A549 treated with AZD9567 at 1 μM for 4 hours (cell line): ENCODE results near the gene ZYG11A. TPM values are rescaled to one million over a fixed set of nuclear protein-coding genes. Genes with fewer than 3 reads are reported as not detected.

ENCODE experiments used
- total RNA-seq: library from RNA; stranded (reverse); fragments of 200-300 nt; extraction: Qiagen RNA extraction; gene quantifications from 5 replicates; pipeline ENCODE4 v1.2.3, GENCODE V29; 2022; ENCODE audit not compliant: insufficient read depth

ZYG11A gene
- total RNA-seq, result 1.6 to 2.7 TPM (median 2.5 TPM) in 5 replicates

GRCh38 chr1:52842643-52843310 lies at the start of gene ZYG11A:
ZYG11A (plus strand) TSS chr1:52842760; CDS start chr1:52842884, 124 bp downstream.

DNA sequence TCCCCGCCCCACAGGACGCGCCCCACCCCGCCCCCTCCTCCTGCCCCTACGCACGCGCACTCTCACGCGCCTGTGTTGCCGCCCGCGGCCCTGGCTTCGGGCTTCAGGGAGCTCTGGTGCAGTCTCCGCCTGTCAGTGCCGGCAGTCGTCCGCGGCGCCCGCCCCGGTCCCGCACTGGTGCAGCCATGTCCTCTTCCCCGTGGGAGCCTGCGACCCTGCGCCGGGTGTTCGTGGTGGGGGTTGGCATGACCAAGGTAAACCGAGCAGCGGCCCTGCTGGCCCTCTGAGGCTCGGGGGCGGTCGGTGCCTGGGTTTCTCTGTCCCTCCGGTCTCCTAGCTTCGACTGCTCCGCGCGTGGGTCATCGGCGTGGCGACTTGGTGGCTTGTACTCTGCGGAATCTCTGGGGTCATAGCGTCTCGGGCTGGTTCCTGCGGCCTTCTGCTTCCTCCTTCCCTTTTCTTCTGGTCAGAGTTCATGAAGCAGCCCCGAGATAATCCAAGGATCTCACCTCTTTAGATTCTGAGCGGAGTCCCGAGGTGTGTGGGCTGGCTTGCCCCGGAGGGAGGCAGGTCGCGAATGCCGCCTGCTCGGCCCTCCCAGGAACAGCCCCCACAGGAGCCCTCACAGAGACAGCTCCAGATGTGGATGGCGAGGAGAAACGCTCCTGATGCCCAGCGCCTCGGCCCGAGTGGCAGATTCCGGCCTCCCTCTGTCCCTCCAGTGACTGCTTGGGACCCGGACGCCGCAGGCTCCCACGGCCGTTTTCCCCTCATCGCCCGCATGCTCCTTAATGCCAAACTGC lies 84.9 kb downstream of the ZYG11A start, which contains the start of gene SCP2:
Gene SCP2, plus strand, starts transcription at position 65 of the 803 bp plus-strand sequence. Its CDS starts 121 bp downstream, at position 186.

Other genes starting within 250 kb of the ZYG11A start
- gene GPX7, start 240.4 kb upstream of the ZYG11A start, total RNA-seq, result not detected in 5 replicates
- gene SHISAL2A, start 209.6 kb upstream of the ZYG11A start, total RNA-seq, result 0.20 to 0.51 TPM (median 0.34 TPM) in 4 of 5 replicates, not detected in the other
- 15.3 to 24.1 TPM (median 22.3 TPM) in 5 replicates for gene COA7, start 144.4 kb upstream of the ZYG11A start, total RNA-seq
- gene ZYG11B, start 116.3 kb upstream of the ZYG11A start, total RNA-seq, result 4.4 to 7.0 TPM (median 6.5 TPM) in 5 replicates
- gene ECHDC2, start 79.0 kb downstream of the ZYG11A start, total RNA-seq, result 10.4 to 14.0 TPM (median 10.7 TPM) in 5 replicates
- gene SCP2, start 84.5 kb downstream of the ZYG11A start, total RNA-seq, result 45.5 to 98.0 TPM (median 47.0 TPM) in 5 replicates
- gene PODN, start 219.5 kb downstream of the ZYG11A start, total RNA-seq, result 0.05 TPM in 1 of 5 replicates, not detected in the others